Occipital lobe (tissue), 2 donors: Measurements from ENCODE around the gene KCND3. TPM values are rescaled to one million over a fixed set of nuclear protein-coding genes. Genes with fewer than 3 reads are reported as not detected.

ENCODE experiments used
- DNase-seq: peaks from one replicate; lab custom pipeline; 2025; lab: John Stamatoyannopoulos, UW
- total RNA-seq: library from RNA; depleted of rRNA; stranded (reverse); fragments of >200 nt; gene quantifications from one replicate; pipeline ENCODE4 v1.2.3, GENCODE V29; 2014

Gene KCND3
- total RNA-seq, 1 donor from 2014 or later: 12.6 TPM

DNA sequence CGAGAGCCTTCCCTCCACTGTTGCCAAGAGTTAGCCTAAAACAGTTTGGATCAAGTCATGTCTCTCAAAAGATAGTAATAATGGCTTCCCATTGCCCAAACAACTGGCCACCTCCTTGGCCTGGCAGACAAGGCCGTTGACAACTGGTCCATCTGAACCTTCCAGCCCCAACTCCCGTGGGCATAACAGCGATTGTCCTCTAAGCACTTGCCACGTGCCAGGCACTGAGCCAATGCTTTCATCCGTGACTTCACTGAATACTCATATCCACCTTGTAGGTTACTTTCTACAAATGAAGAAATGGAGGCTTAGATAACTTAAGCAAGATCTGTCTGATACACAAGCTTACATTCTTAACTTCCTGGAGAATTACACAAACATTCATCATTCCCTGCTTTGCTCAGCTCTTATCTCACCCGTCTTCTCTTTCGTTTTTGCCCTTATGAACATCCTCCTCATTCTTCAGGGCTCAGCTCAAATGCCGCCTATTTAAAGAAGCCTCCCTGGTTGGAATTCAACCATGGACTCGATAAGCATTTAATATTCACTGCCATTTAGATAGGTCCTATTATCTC, 106.4 kb downstream of the KCND3 start:
- no peak for DNase-seq

DNA sequence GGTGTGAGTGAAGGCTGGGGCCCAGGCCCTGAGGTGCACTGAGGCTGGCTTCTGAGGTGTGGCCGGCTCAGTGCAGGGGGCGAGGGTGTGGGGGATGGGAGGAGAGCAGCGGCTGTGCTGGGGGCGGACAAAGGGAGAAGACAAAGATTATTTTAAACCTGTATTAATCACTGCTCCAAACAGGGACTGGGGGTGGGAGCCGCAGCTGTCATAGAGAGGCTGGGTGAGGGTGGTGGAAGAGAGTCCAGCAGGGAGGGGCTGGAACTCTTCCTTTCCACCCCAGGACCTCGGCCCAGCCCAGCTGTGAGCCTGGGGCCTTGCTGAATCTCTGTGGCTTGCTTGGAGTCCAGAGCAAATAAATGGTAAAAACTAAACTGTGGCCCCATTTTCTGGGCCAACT, 106.9 kb downstream of the KCND3 start:
- no peak for DNase-seq

GRCh38 chr1:111880881-111881837, 108.3 kb downstream of the KCND3 start:
- DNase-seq: peak; percentile 29

- no peak for DNase-seq
Observed at GRCh38 chr1:111879081-111879480, 110.4 kb downstream of the KCND3 start.

DNA sequence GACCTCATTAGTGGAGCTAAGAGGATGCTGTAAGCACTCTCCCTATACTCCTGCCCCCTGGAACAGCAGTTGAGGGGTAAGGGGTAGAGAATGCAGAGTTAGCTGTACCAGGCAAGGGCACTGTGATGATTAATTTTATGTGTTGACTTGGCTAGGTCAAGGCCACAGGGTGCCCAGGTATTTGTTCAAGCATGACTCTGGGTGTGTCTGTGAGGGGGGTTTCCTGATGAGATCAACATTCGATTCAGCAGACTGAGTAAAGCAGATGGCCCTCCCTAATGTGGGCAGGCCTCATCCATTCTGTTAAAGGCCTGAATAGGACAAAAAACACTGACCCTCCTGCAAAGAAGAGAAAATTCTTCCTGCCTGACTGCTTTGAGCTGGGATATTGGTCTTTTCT, 110.8 kb downstream of the KCND3 start:
- DNase-seq: no peak

DNA sequence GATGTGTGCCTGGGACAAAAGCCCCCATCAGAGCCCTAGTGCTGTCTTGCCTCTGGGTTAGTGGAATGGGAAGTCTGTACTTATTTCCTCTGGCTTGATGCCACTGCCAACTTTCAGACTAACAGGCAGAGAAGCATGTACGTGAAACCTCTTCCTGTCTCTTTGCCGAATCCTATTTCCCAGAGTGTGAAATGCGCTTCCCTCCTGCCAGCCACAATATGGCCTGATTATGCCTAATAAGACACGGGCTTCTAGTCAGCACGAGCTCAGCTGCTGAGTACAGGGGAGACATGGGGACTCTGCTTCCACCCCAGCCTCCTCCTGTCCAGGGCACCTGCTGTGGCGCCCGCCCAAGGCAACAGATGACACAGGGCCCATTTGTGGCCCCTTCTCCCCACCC, 111.4 kb downstream of the KCND3 start:
- no peak for DNase-seq

GRCh38 chr1:111876631-111877030, 112.8 kb downstream of the KCND3 start:
- DNase-seq: no peak

GRCh38 chr1:111875640-111876039, 113.8 kb downstream of the KCND3 start:
- DNase-seq: no peak

DNA sequence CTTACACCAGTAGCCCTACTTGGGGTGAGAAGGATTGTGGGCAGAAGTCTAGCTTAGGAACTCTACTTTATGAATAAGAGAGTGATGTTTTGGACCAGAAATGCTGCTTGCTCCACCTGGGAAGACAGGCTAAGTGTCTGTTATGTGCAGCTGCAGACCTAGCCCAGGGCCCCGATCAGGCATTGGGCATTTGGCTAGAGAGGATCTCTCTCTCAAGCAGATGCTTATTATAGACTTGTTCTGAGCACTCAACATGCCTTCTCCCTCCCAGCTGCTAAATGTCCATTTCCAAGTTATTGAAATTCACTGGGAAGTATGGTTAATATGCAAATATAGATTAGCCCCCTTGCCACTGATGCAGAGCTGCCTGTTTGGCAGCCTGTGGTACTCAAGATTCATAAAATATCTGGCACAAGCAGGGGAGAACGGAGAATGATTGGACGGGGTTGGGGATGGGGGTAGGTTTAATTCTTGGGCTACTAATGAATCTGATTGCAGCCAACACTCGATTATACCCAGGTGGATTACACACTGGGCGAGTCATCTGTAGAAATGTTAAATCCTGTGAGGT, 115.9 kb downstream of the KCND3 start:
- DNase-seq: no peak

- no peak for DNase-seq
Observed at GRCh38 chr1:111870181-111870580, 119.3 kb downstream of the KCND3 start.

DNA sequence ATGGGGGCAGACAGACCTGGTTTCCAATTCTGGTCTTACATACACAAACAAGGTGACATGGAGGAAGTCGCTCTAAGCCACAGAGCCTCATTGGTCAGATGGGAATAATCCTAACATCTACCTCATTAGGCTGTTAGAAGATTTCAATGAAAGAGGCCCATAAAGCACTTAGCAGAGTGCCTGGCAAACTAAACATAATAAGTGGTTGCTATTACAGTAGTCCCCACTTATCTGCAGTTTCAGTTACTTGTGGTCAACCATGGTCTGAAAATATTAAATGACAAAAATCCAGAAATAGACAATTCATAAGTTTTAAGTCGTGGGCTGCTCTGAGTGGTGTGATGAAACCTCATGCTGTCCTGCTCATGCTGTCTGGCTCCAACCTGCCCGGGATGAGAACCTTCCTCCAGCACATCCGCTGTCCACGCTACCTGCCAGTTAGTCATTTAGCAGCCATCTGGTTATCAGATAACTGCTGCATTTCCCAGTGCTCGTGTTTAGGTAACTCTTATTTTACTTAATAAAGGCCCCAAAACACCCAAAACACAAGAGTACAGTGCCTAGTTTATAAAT, 121.5 kb downstream of the KCND3 start:
- DNase-seq: no peak

DNA sequence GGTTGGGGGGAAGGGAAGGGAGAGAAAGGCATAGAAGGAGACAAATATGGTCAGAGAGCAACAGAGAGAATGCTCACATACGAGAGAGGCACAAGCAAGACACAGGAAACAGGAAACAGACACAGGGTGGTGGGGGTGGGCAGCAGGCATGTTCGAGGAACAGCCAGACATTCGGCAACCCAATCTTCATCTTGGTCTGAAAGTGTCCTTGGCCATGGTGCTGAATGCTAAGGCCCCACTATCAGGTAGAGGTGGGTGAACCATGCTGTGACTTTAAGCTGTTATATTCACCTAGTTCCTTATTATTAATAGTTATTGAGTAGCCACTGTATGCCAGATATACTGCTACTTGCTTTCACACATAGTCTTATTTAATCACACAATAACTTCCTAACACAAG, 124.6 kb downstream of the KCND3 start:
- DNase-seq: no peak

DNA sequence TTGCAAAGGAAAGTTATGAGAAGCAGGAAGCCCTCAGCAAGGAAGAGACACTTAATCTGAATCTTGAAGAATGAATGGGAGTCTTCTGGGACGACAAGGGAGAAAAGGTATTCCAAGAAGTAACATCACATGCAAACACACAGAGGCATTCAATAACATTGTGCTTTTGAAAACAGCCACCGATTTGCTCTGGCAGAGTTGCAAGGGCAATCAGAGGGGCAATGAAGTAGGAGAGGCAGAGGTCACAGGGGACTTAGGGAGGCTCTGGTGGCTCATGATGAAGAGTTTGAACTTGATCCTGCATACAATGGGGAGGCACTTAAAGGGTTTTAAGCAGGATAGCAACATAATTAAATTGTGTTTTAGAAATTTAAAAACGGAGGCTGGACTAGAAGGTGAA, 126.1 kb downstream of the KCND3 start:
- DNase-seq: no peak

GRCh38 chr1:111862599-111862998, 126.9 kb downstream of the KCND3 start:
- DNase-seq: no peak

DNA sequence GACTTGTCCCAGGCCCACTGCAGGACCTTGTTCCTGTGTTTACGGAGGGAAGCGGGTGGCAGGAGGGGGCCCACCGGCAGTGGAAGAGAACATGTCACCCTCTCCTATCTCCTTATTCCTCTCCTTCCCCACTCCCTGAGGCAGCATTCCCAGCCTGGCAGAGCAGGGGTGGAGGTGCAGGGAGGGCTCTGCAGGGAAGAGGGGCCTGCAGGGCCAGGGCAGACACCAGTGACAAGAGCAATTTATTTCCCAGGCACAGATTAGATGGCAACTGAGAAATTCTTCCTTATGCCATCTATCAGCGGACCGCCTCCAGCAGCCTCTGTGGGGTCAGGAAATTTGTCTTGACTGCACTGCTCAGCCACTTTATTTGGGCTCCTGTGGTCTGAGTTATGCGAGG, 127.9 kb downstream of the KCND3 start:
- no peak for DNase-seq

GRCh38 chr1:111857194-111857651, 132.2 kb downstream of the KCND3 start:
- peak; percentile 69 for DNase-seq

- DNase-seq: peak; percentile 66
Observed at GRCh38 chr1:111856411-111857185, 132.9 kb downstream of the KCND3 start.

- DNase-seq: no peak
Observed at GRCh38 chr1:111855260-111855659, 134.2 kb downstream of the KCND3 start.

DNA sequence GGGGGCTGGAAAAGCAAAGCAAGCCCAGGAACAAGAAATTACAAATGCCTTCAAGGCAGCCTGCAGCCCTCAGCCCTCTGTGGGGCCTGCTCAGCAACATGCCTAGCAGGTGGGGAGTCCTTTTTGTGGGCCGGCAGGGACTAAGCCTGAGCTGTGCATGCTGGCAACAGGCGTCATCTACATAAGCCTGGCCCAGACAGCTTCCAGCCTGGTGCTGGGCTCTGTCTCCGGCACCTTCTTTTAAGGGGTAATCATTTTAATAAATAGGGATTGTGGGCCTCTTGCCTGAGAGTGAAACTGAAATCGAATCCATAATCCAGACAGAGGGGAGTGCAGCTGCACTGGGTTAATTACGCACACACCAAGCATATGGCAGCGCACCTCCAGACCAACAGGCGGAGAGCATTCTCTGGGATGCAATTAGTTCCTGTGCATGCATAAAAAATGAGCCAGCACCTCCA, 137.2 kb downstream of the KCND3 start:
- no peak for DNase-seq

GRCh38 chr1:111851552-111851951, 137.9 kb downstream of the KCND3 start:
- peak; percentile 62 for DNase-seq

DNA sequence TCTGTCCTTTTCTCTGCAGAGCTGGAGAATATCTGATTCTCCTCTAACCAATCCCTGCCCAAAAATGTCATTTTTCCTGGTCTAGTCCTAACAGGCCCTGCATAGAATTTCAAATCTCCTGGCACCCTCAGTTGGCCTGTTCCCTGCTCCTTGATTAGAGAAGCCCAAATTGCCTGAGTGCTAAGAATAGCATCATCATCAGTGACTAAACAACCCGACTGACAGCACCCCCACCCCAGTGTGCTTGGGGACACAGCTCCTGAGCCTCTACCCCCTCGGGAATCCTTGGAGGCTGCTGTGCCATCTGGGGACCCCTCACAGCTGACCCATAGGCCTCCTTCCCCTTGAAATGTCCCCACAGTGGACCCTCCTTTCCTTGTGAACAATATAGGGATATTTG, 139.4 kb downstream of the KCND3 start:
- no peak for DNase-seq
